ENCODE measurements around the gene LRRC63. TPM values are rescaled to one million over a fixed set of nuclear protein-coding genes. Genes with fewer than 3 reads are reported as not detected.

Gene LRRC63
- total RNA-seq, 1 donor from 2014 or later, result 0.42 TPM

- H3K36me3 ChIP-seq (ENCODE audit: control insufficient read depth, insufficient read depth, low read length), result no peaks in the 10 kb centered on the region
- H3K4me3 ChIP-seq (ENCODE audit: low read depth, low read length), result no peak overlapping the region
- H3K27me3 ChIP-seq (ENCODE audit: control insufficient read depth, insufficient read depth, low read length), result no peaks in the 10 kb centered on the region
- no peak for TF ChIP-seq CTCF (IDR thresholded peaks at IDR 0.05; ENCODE audit: insufficient read depth, low read length, poor library complexity, severe bottlenecking)
- no peak for DNase-seq (ENCODE audit: low read depth)
Observed at GRCh38 chr13:46178821-46179220, 32.9 kb upstream of the LRRC63 start.

- Histone ChIP-seq H3K27me3 (ENCODE audit: control insufficient read depth, insufficient read depth, low read length) (no peaks in the 10 kb centered on the region), H3K36me3 (ENCODE audit: control insufficient read depth, insufficient read depth, low read length) (no peaks in the 10 kb centered on the region), H3K4me3 (ENCODE audit: low read depth, low read length) (no peak overlapping the region)
- DNase-seq (ENCODE audit: low read depth), result no peak
- TF ChIP-seq CTCF (IDR thresholded peaks at IDR 0.05; ENCODE audit: insufficient read depth, low read length, poor library complexity, severe bottlenecking), result no peak
Observed at GRCh38 chr13:46179491-46179908, 32.2 kb upstream of the LRRC63 start.

- Histone ChIP-seq H3K27me3 (ENCODE audit: control insufficient read depth, insufficient read depth, low read length) (no peaks in the 10 kb centered on the region), H3K36me3 (ENCODE audit: control insufficient read depth, insufficient read depth, low read length) (no peaks in the 10 kb centered on the region), H3K4me3 (ENCODE audit: low read depth, low read length) (no peak overlapping the region)
- TF ChIP-seq CTCF (IDR thresholded peaks at IDR 0.05; ENCODE audit: insufficient read depth, low read length, poor library complexity, severe bottlenecking), result no peak
- DNase-seq (ENCODE audit: low read depth), result no peak
Observed at GRCh38 chr13:46179969-46180763, 31.6 kb upstream of the LRRC63 start.

- Histone ChIP-seq H3K4me3 (ENCODE audit: low read depth, low read length) (no peak overlapping the region), H3K27me3 (ENCODE audit: control insufficient read depth, insufficient read depth, low read length) (no peaks in the 10 kb centered on the region), H3K36me3 (ENCODE audit: control insufficient read depth, insufficient read depth, low read length) (no peaks in the 10 kb centered on the region)
- TF ChIP-seq CTCF (IDR thresholded peaks at IDR 0.05; ENCODE audit: insufficient read depth, low read length, poor library complexity, severe bottlenecking), result no peak
- DNase-seq (ENCODE audit: low read depth), result no peak
Observed at GRCh38 chr13:46181377-46181839, 30.3 kb upstream of the LRRC63 start.

- Histone ChIP-seq H3K4me3 (ENCODE audit: low read depth, low read length) (no peak within 1 kb of the TSS), H3K27me3 (ENCODE audit: control insufficient read depth, insufficient read depth, low read length) (no peaks in the 10 kb centered on the region), H3K36me3 (ENCODE audit: control insufficient read depth, insufficient read depth, low read length) (no peaks in the 10 kb centered on the region)
- no peak for DNase-seq (ENCODE audit: low read depth)
- no peak for TF ChIP-seq CTCF (IDR thresholded peaks at IDR 0.05; ENCODE audit: insufficient read depth, low read length, poor library complexity, severe bottlenecking)
Observed at GRCh38 chr13:46181840-46182490, 29.8 kb upstream of the LRRC63 start, which contains the start of gene LCP1. LCP1 (minus strand) TSS chr13:46182177; CDS start chr13:46159662, 22,515 bp downstream.
